ENCODE data around the gene PABPN1L. TPM values are rescaled to one million over a fixed set of nuclear protein-coding genes. Genes with fewer than 3 reads are reported as not detected.

PABPN1L gene
- polyA plus RNA-seq, 2 of the 4 experiments (the other 2 are of a cell fraction) = not detected

DNA sequence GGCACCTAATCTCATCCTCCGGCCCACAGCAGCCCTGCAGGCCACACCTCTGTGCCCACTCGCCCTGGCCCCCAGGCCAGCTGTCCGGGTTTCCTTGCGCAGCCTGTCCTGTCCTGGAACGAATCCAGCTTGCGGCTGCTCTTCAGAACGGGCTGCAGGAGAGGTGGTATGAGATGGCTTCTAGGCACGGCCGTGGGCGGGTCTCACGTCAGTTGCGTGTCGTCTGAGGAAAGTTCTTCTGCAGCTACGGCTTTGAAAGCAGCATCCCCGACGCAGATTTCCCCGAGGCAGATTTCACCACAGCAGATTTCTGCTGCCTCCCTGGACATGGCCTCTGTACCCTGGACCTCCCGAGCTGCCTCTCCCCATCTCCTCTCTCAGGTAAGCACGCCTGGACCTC is 27.9 kb downstream of the PABPN1L start:
- H3K4me3 ChIP-seq = no peak overlapping the region
- ATAC-seq = no peak
- H3K4me2 ChIP-seq = no peak overlapping the region
- no peaks in the 10 kb centered on the region for H3K9me3 ChIP-seq
- TF ChIP-seq POLR2AphosphoS2 (conservative IDR thresholded peaks at IDR 0.05; ENCODE audit: low read length) (no peak), RAD21 (conservative IDR thresholded peaks at IDR 0.05 in 1 of 2, IDR thresholded peaks at IDR 0.05 in 1 of 2) (no peak), HDAC2 (IDR thresholded peaks at IDR 0.05) (no peak), HOXB13 (CRISPR knock-in tag; IDR thresholded peaks at IDR 0.05; ENCODE audit: low read depth) (no peak), ZFP36 (IDR thresholded peaks at IDR 0.05; ENCODE audit: borderline replicate concordance, partially characterized antibody) (no peak), CBX8 (IDR thresholded peaks at IDR 0.05) (no peak), CHD4 (IDR thresholded peaks at IDR 0.05; ENCODE audit: borderline replicate concordance) (no peak)
- TF ChIP-seq, protein P1, sequence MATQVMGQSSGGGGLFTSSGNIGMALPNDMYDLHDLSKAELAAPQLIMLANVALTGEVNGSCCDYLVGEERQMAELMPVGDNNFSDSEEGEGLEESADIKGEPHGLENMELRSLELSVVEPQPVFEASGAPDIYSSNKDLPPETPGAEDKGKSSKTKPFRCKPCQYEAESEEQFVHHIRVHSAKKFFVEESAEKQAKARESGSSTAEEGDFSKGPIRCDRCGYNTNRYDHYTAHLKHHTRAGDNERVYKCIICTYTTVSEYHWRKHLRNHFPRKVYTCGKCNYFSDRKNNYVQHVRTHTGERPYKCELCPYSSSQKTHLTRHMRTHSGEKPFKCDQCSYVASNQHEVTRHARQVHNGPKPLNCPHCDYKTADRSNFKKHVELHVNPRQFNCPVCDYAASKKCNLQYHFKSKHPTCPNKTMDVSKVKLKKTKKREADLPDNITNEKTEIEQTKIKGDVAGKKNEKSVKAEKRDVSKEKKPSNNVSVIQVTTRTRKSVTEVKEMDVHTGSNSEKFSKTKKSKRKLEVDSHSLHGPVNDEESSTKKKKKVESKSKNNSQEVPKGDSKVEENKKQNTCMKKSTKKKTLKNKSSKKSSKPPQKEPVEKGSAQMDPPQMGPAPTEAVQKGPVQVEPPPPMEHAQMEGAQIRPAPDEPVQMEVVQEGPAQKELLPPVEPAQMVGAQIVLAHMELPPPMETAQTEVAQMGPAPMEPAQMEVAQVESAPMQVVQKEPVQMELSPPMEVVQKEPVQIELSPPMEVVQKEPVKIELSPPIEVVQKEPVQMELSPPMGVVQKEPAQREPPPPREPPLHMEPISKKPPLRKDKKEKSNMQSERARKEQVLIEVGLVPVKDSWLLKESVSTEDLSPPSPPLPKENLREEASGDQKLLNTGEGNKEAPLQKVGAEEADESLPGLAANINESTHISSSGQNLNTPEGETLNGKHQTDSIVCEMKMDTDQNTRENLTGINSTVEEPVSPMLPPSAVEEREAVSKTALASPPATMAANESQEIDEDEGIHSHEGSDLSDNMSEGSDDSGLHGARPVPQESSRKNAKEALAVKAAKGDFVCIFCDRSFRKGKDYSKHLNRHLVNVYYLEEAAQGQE (IDR thresholded peaks at IDR 0.05) = no peak
- ChIA-PET CTCF (interaction anchor here (1.4 to 2.3 kb wide), 2 partner anchors 13 to 19 kb away, joined by 4 to 8 read pairs; partner anchors contain the start of genes GALNS and TRAPPC2L), POLR2A (no interaction called here)
- no peak for DNase-seq (ENCODE audit: low read depth in 1 of 2, low spot score in 1 of 2)
- 92% methylated on average over 18 of the region's 19 CpGs for WGBS (ENCODE audit: missing lambda C conversion rate)
- H3K27ac ChIP-seq = no peak overlapping the region
- H3K4me1 ChIP-seq = no peaks in the 10 kb centered on the region
- no peak for FAIRE-seq

DNA sequence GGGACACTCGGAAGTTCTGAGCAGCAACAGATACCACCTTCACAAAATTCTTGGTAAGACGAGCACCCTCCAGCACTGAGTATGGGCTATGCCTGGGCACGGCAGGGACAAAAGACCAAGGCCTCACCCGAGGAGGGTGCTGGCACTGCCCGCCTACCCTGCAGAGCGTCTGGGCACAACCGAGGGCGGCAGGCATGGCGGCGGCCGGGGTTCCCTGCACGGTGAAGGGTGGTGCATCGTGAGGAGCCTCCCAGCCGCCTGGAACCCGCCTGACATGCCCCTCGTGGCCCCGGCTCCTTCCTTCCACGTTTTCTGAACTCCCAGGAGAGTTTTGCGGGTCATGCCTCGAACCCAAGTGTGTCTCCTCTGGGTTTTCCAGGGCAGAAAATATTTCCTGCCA is 28.7 kb downstream of the PABPN1L start:
- no peak for TF ChIP-seq ZFP36 (IDR thresholded peaks at IDR 0.05; ENCODE audit: borderline replicate concordance, partially characterized antibody)
- TF ChIP-seq HEYL (CRISPR knock-in tag; IDR thresholded peaks at IDR 0.05) = no peak
- TF ChIP-seq RARB (CRISPR knock-in tag; IDR thresholded peaks at IDR 0.05) = no peak
- no peak for TF ChIP-seq HOXA7 (CRISPR knock-in tag; IDR thresholded peaks at IDR 0.05)
- TF ChIP-seq ZC3H11A (IDR thresholded peaks at IDR 0.05) = no peak
- TF ChIP-seq HOXB13 (CRISPR knock-in tag; IDR thresholded peaks at IDR 0.05; ENCODE audit: low read depth) = no peak
- TF ChIP-seq RFX5 (IDR thresholded peaks at IDR 0.05) = no peak
- no peak for TF ChIP-seq FOXS1 (CRISPR knock-in tag; IDR thresholded peaks at IDR 0.05)
- TF ChIP-seq EHF (CRISPR knock-in tag; IDR thresholded peaks at IDR 0.05) = no peak
- no peak for TF ChIP-seq NR3C1 (IDR thresholded peaks at IDR 0.05)
- no peak for TF ChIP-seq KDM1A (IDR thresholded peaks at IDR 0.05; ENCODE audit: low read depth)
- no peak for TF ChIP-seq CBX8 (IDR thresholded peaks at IDR 0.05)
- TF ChIP-seq EHMT2 (IDR thresholded peaks at IDR 0.05; ENCODE audit: low read depth) = no peak
- TF ChIP-seq ZNF302 (CRISPR knock-in tag; IDR thresholded peaks at IDR 0.05) = no peak
- TF ChIP-seq CBX2 (IDR thresholded peaks at IDR 0.05; ENCODE audit: borderline replicate concordance, low read depth) = no peak
- no peak for TF ChIP-seq MYC (IDR thresholded peaks at IDR 0.05; ENCODE audit: borderline replicate concordance, low read length)
- TF ChIP-seq TFCP2L1 (CRISPR knock-in tag; IDR thresholded peaks at IDR 0.05) = no peak
- no peak for TF ChIP-seq GATA3 (IDR thresholded peaks at IDR 0.05; ENCODE audit: borderline replicate concordance)
- FAIRE-seq = no peak
- H3K4me3 ChIP-seq = no peak overlapping the region
- WGBS (ENCODE audit: missing lambda C conversion rate) = 92% methylated on average over 19 of the region's 20 CpGs
- ChIA-PET POLR2A (no interaction called here), CTCF (interaction anchor here (2.3 kb wide), 1 partner anchor 20 kb away, joined by 8 read pairs; the partner anchor contains the start of genes GALNS and TRAPPC2L)
- no peak for ATAC-seq
- no peak overlapping the region for H3K4me2 ChIP-seq
- no peak for DNase-seq (ENCODE audit: low read depth in 1 of 2, low spot score in 1 of 2)
- no peaks in the 10 kb centered on the region for H3K9me3 ChIP-seq
- no peaks in the 10 kb centered on the region for H3K4me1 ChIP-seq
- no peak overlapping the region for H3K27ac ChIP-seq
